HG02870 (cell line): ENCODE measurements around the gene ABR.

Experiments used
- ATAC-seq: cut with Tn5 transposase; IDR thresholded peaks from one replicate; pipeline ENCODE4 v1.9.1; 2021; ENCODE audit warnings: mild to moderate bottlenecking, moderate library complexity; ENCODE audit not compliant: unreplicated experiment

ABR gene

GRCh38 chr17:1012823-1013728 lies 166.7 kb downstream of the ABR start:
- no peak for ATAC-seq

GRCh38 chr17:1011760-1012735 lies 167.7 kb downstream of the ABR start:
- no peak for ATAC-seq

GRCh38 chr17:1011138-1011537 lies 168.6 kb downstream of the ABR start:
- no peak for ATAC-seq

GRCh38 chr17:1010586-1010985 lies 169.2 kb downstream of the ABR start:
- ATAC-seq = no peak

- ATAC-seq = no peak
Measured at GRCh38 chr17:1010086-1010450, 169.7 kb downstream of the ABR start.

- ATAC-seq = no peak
Measured at GRCh38 chr17:1009229-1010085, 170.3 kb downstream of the ABR start.

GRCh38 chr17:1008008-1008761 lies 171.6 kb downstream of the ABR start:
- no peak for ATAC-seq

GRCh38 chr17:1007310-1008007 lies 172.3 kb downstream of the ABR start:
- ATAC-seq = no peak

GRCh38 chr17:1006054-1006453 lies 173.7 kb downstream of the ABR start:
- no peak for ATAC-seq

GRCh38 chr17:1005361-1005946 lies 174.3 kb downstream of the ABR start:
- no peak for ATAC-seq

GRCh38 chr17:1004769-1005295 lies 174.9 kb downstream of the ABR start:
- ATAC-seq = no peak

- ATAC-seq = no peak
Measured at GRCh38 chr17:1003972-1004768, 175.6 kb downstream of the ABR start.

GRCh38 chr17:1003633-1003971 lies 176.2 kb downstream of the ABR start:
- no peak for ATAC-seq

GRCh38 chr17:1002771-1003555 lies 176.8 kb downstream of the ABR start:
- ATAC-seq = no peak

- ATAC-seq = no peak
Measured at GRCh38 chr17:1002412-1002753, 177.4 kb downstream of the ABR start.

GRCh38 chr17:1001640-1002411 lies 178.0 kb downstream of the ABR start:
- no peak for ATAC-seq
